Measurements from ENCODE around the gene CD74. TPM values are rescaled to one million over a fixed set of nuclear protein-coding genes. Genes with fewer than 3 reads are reported as not detected.

Gene CD74
- total and polyA plus RNA-seq, 2 of the 13 experiments (the other 11 are each of a cell fraction or from before 2014, with no cell fraction given) = 34.1 to 84.4 TPM

- TF ChIP-seq NBN (conservative IDR thresholded peaks at IDR 0.05) = no peak
- TF ChIP-seq ARID4A (CRISPR knock-in tag; IDR thresholded peaks at IDR 0.05; ENCODE audit: borderline replicate concordance) = peak; percentile 58; the same call in 1 of the 2 replicates
- TF ChIP-seq ZNF263 (CRISPR knock-in tag; IDR thresholded peaks at IDR 0.05) = peak; percentile 63
- TF ChIP-seq ZNF331 (CRISPR knock-in tag; IDR thresholded peaks at IDR 0.05) = peak; percentile 62; the same call in 1 of the 2 replicates
- 0 out of 2 replicates have a peak, but pooled peaks have one; percentile 40 for TF ChIP-seq ZNF564 (CRISPR knock-in tag; IDR thresholded peaks at IDR 0.05)
- no peak for TF ChIP-seq ONECUT2 (CRISPR knock-in tag; IDR thresholded peaks at IDR 0.05)
- peak; percentile 60; the same call in 1 of the 2 replicates for TF ChIP-seq TBX2 (CRISPR knock-in tag; IDR thresholded peaks at IDR 0.05; ENCODE audit: borderline replicate concordance)
- TF ChIP-seq CEBPG (CRISPR knock-in tag; IDR thresholded peaks at IDR 0.05) = no peak
- peak; percentile 20 to 46; a peak in 2 of 4 replicates for TF ChIP-seq NR2F1 (CRISPR knock-in tag; IDR thresholded peaks at IDR 0.05)
- TF ChIP-seq U2AF1 (optimal IDR thresholded peaks at IDR 0.05; ENCODE audit: low read depth, low read length) = peak; percentile 36
- TF ChIP-seq ZFY (CRISPR knock-in tag; IDR thresholded peaks at IDR 0.05) = peak; percentile 64
- TF ChIP-seq ZNF567 (CRISPR knock-in tag; IDR thresholded peaks at IDR 0.05; ENCODE audit: borderline replicate concordance) = no peak
- no peak for TF ChIP-seq NPAS2 (CRISPR knock-in tag; IDR thresholded peaks at IDR 0.05; ENCODE audit: borderline replicate concordance)
- no peak for TF ChIP-seq HBP1 (CRISPR knock-in tag; IDR thresholded peaks at IDR 0.05; ENCODE audit: low read depth)
- no peak for TF ChIP-seq SSRP1 (CRISPR knock-in tag; IDR thresholded peaks at IDR 0.05)
- peak; percentile 69; the same call in 1 of the 2 replicates for TF ChIP-seq ZBTB7B (CRISPR knock-in tag; IDR thresholded peaks at IDR 0.05)
- 0 out of 2 replicates have a peak, but pooled peaks have one; percentile 35 for TF ChIP-seq CCDC6 (CRISPR knock-in tag; IDR thresholded peaks at IDR 0.05)
- no peak for TF ChIP-seq HCFC1 (IDR thresholded peaks at IDR 0.05; ENCODE audit: low read depth, low read length)
- TF ChIP-seq BCL3 (CRISPR knock-in tag; IDR thresholded peaks at IDR 0.05) = no peak
- no peak for TF ChIP-seq PHB2 (IDR thresholded peaks at IDR 0.05; ENCODE audit: partially characterized antibody)
- TF ChIP-seq SATB2 (CRISPR knock-in tag; IDR thresholded peaks at IDR 0.05) = no peak
- TF ChIP-seq KDM3A (CRISPR knock-in tag; IDR thresholded peaks at IDR 0.05; ENCODE audit: low read depth) = no peak
- TF ChIP-seq POLR2G (IDR thresholded peaks at IDR 0.05; ENCODE audit: low read depth, low read length) = peak; percentile 91
- no peak for TF ChIP-seq ZNF44 (CRISPR knock-in tag; IDR thresholded peaks at IDR 0.05)
- peak; percentile 58; the same call in 1 of the 2 replicates for TF ChIP-seq ZNF350 (CRISPR knock-in tag; IDR thresholded peaks at IDR 0.05; ENCODE audit: borderline replicate concordance, low read depth)
These were observed at the start of gene CD74 (continued) for GRCh38 chr5:150412319-150413175.

Data from HepG2 (cell line).